Islet precursor cell (in vitro differentiated cells): ENCODE measurements around the gene ARMC9.
"Not testable (repeated sequence)": the region's sequence is repeated elsewhere in the genome, so short reads cannot be mapped to it uniquely, and the experiment has no call there.

Experiments used
- DNase-seq: peaks from one replicate; pipeline ENCODE4 v3.0.0-alpha.2; 2018

ARMC9 gene

DNA sequence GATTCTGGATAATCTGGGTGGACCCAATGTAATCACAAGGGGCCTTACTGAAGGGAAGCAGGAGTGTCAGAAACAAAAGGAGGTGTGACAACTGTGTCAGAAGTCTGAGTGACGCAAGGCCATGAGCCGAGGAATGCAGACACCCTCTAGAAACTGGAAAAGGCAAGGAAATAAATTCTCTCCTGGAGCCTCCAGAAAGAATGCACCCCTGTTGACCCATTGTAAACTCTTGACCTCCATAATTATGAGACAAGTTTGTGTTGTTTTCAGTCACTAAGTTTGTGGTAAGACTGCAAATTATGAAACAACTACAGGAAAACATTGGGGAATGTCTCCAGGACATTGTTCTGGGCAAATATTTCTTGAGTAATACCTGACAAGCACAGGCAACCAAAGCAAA lies 149.7 kb downstream of the ARMC9 start:
- peak; percentile 49 for DNase-seq

DNA sequence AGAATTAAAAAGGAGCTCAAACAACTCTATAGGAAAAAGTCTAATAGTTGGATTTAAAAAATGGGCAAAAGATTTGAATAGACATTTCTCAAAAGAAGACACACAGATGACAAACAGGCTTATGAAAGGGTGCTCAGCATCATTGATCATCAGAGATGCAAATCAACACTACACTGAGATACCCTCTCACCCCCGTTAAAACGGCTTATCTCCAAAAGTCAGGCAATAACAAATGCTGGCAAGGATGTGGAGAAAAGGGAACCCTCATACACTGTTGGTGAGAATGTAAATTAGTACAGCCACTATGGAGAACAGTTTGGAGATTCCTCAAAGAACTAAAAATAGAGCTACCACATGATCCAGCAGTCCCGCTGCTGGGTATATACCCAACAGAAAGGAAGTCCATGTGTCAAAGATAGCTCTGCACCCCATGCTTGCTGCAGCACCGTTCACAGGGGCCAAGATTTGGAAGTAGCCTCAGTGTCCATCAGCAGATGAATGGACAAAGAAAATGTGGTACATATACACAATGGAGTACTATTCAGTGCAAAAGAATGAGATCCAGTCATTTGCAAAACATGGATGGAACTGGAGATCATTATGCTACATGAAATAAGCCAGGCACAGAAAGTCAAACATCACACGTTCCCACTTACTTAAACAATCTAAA lies 150.4 kb downstream of the ARMC9 start:
- peak; percentile 12 for DNase-seq

DNA sequence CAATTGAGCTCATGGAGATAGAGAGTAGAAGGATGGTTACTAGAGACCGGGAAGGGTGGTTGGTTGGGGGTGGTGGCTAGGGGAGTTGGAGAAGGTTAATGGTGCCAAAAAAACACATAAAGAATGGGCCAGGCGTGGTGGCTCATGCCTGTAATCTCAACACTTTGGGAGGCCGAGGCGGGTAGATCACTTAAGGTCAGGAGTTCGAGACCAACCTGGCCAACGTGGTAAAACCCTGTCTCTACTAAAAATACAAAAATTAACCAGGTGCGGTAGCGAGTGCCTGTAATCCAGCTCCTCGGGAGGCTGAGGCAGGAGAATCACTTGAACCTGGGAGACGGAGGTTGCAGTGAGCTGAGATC lies 150.9 kb downstream of the ARMC9 start:
- DNase-seq, result not testable (repeated sequence)

DNA sequence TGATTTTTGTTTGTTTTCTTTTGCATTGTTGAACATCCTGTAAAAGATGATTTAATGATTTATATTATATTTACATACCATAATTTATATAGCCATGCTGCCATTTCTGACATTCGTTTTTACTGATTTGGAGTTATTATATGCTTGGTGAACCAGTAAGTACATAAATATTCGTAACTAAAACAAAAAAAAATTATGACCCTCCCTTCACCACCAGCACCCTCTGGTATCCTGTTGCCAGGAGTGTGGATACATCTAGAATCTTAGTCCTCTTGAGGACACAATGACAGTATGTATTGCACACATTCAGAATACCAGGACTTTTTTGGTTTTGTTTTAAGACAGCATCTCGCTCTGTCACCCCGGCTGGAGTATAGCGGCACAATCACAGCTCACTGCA lies 153.2 kb downstream of the ARMC9 start:
- peak; percentile 44 for DNase-seq

DNA sequence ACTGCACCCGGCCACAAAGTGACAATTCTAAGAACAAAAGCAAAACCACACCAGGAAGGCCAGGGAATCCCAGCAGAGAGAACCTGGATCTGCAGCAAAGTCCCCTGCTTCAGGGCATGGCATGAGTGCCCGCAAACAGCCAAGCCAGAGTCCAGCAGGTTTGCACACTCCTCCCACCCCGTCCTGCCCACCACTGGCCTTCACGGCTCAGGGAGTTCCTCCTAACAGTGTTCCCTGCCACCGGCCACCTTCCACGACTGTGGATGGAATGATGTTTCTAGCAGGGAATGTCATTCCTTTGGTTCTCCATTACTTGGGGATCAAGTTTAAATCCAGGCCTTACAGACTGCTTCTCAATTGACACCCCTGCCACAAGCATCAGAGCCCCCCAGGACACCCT lies 155.0 kb downstream of the ARMC9 start:
- no peak for DNase-seq

GRCh38 chr2:231355508-231356465 lies 157.4 kb downstream of the ARMC9 start:
- DNase-seq, result peak; percentile 83

DNA sequence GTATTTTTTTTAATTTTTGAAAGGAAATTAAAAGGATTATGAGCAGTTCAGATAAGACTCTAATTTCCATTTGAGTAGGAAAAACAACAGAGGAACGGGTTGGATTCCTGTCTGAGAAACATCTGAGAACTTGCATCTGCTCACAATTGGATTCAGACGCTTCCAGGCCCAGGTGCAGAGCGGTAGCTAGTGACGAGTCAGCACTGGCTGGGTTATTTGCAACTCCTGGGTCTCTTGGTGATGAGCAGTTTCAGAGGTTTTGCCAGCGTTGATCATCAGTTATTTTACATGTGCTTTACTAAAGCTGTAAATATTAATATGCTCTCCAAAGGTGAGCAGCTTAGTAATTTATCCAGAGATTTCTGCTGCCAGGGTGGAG lies 158.0 kb downstream of the ARMC9 start:
- peak; percentile 60 for DNase-seq

GRCh38 chr2:231357048-231357447 lies 158.6 kb downstream of the ARMC9 start:
- DNase-seq, result peak; percentile 40

- DNase-seq, result no peak
Observed at GRCh38 chr2:231357931-231358330, 159.5 kb downstream of the ARMC9 start.

- peak; percentile 29 for DNase-seq
Observed at GRCh38 chr2:231359441-231359840, 161.0 kb downstream of the ARMC9 start.

GRCh38 chr2:231359948-231360347 lies 161.5 kb downstream of the ARMC9 start:
- DNase-seq, result no peak

GRCh38 chr2:231360401-231360800 lies 162.0 kb downstream of the ARMC9 start:
- DNase-seq, result no peak

GRCh38 chr2:231360881-231361371 lies 162.5 kb downstream of the ARMC9 start:
- DNase-seq, result no peak

GRCh38 chr2:231361701-231362554 lies 163.5 kb downstream of the ARMC9 start:
- no peak for DNase-seq

DNA sequence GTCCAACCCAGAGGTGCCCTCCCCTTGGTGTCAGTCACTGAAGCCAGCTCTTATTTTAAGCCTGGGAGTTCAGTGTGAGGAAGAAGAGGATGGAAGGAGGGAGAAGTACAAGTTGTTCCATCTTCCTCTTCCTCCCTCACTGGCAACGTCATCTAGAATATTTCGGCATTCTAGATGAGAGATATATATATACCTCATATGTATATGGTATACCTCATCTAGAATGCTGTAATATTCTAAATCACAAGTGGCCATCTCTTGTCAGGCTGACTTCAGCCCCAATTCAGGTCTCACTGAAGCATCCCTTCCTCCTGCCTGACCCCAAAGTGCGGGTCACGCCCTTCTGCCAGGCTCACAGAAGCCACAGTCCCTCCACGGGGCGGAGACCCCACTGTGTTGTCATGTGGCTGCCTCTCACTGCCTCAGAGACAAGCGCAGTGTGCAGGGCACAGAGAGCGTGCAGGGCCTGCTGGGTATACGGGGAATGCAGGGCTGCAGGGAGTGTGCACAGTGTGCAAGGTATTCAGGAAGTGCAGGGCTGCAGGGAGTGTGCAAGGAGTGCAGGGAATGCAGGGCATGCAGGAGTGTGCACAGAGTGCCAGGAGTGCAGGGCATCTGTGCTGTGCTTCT lies 164.2 kb downstream of the ARMC9 start:
- DNase-seq, result no peak

DNA sequence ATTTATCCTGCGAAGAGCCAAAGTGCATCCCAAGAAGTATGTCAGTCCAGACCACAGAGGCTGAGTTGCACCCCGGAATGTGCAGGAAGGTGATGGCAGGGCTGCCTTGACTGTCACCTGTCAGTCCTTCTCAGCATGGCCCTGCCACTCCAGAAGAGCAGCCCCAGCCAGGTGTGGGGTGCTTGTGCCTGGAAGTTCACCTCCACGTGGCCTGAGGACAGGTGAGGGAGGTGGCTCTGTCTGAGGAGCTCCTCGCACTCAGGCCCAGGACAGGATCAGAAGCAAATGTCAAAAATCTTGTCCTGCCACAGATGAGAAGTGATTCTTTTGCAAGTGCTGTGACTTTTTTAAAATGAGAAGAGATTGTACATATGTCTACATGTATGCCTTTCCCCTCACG lies 165.6 kb downstream of the ARMC9 start:
- DNase-seq, result no peak

DNA sequence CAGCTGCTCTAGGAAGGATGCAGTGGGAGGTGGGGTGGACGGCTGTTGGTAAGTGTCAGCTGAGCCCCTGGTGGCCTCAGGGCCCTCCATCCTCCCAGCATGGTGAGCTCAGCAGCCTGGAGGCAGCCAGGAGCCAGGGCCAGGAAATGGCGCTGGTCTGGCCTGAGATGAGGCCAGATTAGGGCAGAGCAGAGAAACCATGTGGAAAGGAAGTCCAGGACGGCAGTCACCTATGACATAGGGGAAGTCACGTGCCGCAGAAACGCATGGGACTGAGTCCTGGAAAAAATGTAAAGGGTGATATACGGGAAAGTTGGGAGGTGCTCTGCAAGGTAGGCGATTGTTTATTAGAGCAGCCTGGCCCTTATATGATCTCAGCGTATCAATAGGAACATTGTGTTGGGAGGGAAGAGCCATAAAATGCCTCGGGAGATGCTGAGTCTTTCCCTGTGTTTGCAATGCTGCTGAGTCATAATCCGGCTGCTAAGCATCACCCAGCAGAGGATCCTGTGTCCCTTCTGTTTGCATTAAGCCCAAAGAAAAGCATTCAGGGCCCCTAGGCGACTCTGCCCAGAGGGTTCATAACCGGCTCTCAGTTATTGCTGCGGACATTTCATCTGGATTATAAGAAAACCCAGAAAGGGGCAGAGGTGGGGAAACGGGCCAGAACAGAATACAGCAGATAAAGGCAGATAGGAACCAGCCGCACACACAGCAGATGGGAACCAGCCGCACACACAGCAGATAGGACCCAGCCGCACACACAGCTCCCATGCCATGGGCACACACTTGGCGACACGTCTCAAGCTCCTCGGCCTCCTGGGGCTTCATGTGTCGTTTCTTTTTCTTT lies 166.8 kb downstream of the ARMC9 start:
- DNase-seq, result peak; percentile 97

- no peak for DNase-seq
Observed at GRCh38 chr2:231367178-231367577, 168.7 kb downstream of the ARMC9 start.

DNA sequence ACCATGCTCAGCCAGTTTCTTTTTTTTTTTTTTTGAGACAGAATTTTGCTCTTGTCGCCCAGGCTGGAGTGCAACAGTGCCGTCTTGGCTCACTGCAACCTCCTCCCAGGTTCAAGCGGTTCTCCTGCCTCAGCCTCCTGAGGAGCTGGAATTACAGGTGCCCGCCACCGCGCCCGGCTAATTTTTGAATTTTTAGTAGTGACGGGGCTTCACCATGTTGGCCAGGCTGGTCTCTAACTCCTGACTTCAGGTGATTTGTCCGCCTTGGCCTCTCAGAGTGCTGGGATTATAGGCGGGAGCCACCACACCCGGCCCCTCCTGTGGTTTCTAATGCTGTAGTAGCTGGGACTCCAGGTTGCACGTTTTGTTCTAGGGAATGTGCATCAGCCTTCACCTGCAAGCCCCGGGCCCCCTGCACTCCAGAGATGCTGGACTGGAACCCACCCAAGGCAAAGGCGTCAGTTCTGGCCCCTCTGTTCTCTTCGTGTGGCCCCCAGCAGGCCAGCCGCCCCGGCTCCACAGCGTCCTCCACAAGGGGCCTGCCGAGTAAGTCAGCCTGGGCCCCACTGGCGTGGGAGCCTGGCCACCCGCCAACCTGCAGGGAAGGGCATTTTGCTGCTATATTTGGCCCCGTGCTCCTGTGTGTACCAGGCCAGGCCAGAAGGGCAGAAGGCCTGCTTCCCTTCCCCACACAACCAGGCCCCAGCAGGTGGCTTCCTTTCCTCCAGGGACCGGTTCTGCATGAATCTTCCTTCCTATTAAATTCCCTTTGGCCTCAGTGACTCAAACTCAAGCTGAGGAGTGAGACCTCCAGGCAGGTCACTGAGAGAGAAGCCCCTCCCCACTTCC lies 171.4 kb downstream of the ARMC9 start:
- DNase-seq, result peak; percentile 73

GRCh38 chr2:231370429-231370748 lies 172.0 kb downstream of the ARMC9 start:
- no peak for DNase-seq
